ENCODE data around the gene KLHDC8B.

Gene KLHDC8B

DNA sequence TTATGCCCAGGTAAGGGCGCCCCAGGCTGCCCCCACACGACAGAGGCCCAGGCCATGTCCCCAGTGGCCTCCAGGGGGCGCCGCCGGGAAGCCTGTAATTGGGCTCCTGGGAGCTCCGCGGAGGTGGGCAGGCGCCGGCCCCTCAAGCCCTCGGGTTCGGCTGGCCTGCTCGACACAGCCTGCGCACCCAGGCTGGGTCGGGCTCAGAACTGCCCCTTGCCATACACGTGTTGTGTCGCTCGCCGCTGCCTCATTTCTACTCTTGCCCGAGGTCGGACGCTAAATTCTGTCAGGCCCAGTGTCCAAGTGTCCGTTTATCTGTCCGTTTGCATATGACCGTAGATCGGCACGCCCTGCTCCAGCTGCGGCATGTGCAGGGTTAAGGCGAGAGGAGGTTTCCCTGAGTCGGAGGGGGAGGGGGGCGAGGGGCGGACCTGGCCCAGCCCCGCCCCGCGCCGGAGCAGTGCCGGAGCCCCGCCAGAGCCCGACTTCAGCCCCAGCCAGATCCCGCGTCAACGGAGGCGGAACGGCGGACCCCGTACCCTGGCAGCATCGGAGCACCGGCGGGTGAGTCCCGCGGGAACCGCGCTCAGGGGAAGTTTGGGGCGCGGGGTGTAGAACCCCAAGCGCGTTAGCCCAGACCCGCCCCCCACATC, at the start of gene KLHDC8B:
Gene KLHDC8B (plus strand): TSS at position 480 of the 656 bp plus-strand sequence. CDS start 1,172 bp downstream, outside the sequence.
- peak; percentile 75 for DNase-seq

DNA sequence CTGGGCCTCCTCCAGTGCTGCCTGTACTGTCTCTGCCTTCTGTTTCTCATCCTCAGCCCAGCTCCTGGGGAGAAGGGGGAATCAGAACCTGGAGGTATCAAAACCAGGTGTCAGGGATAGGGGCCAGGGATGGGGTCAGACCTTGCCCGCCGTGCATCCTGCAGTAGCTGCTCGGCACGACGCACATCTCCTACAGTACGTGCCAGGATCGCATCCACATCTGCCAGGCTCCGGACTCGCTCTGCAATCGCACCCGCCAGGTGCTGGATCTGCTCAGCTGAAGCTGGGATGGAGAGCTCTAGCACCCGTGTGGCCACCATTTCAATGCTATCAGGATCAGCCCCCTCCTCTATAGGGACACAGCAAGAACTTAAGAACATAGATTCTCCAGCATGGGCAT, 49.4 kb upstream of the KLHDC8B start:
- no peak for DNase-seq

DNA sequence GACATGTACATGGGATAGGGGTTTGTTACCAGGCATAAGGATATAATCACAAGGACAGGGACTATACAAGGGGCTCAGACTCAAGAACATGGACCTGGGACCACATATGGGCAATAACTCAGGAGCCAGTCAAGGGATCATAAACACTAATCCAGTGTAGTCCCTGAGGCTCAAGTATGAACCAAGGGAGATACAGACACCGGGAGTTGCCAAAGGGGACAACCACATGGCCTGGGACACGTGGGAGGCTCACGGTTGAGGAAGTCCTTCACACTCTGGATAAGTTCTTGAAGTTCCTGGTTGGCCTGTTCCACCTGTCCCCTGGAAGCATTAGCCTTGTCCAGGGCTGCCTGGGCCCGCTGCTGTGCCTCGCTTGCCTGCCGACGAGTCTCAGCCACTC, 48.9 kb upstream of the KLHDC8B start:
- no peak for DNase-seq

DNA sequence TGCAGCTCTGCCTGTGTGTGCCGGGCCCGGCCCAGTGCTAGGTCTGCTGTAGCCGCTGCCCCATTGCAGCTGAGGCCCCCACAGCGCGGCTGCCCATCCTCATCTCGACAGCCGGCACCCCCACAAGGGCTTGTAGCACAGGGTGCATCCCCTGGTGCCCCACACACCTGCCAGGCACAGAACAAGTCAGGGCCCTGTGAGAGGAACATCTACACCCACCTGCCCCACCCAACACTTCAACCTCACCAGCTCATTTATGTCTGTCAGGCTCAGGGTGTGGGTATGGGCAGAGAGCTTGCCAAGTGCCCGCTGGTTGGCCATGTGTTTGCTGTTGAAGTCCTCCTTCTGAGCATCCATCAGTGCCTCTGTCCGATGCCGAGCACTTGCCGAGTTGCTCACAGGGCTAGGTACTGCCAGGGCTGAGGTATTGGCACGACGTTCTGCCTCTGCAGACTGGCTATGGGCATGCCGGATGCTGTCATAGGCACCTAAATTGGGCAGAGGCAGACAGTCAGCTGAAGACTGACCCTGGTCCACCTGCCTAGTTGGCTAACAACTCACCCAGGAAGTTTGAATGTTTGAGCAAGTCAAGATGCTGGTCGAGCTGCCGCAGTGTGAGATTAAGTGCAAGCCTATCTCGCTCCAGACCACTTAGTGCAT, 48.4 kb upstream of the KLHDC8B start:
- DNase-seq: no peak

DNA sequence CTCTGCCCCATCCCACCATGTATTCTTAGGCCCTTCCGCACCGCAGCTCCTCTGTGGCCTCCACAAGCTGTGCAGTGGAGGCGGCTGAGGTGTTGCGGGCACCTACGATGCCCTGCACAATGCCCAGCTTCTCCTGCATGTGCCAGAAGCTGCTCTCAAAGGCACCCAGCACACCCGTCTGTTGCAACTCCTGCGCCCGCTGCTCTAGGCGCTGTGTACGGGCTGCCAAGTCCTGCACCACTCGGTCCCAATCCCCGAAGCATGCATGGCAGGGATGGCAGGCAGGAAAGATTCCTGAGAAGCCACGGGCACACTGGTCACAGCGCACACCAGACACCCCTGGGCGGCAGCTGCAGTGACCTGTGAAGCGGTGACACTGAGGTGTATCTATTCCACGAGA, 47.7 kb upstream of the KLHDC8B start:
- no peak for DNase-seq

DNA sequence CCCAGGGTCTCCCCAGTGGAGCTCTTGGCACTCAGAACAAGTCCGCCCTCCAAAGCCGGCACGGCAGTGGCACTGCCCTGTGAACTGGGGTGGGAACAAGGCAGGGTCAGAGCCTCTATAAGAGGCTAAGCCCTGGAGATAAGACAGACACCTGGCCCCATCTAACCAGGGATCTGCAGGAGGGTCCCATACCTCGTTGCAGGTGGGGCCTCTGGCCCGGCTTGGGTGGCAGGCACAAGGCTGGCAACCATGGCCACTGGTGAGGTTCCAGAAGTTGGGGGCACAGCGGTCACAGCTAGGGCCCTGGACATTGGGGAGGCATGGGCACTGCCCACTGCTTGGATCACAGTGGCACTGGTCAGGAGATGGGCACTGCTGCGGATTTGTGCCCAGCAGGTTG, 47.2 kb upstream of the KLHDC8B start:
- no peak for DNase-seq

DNA sequence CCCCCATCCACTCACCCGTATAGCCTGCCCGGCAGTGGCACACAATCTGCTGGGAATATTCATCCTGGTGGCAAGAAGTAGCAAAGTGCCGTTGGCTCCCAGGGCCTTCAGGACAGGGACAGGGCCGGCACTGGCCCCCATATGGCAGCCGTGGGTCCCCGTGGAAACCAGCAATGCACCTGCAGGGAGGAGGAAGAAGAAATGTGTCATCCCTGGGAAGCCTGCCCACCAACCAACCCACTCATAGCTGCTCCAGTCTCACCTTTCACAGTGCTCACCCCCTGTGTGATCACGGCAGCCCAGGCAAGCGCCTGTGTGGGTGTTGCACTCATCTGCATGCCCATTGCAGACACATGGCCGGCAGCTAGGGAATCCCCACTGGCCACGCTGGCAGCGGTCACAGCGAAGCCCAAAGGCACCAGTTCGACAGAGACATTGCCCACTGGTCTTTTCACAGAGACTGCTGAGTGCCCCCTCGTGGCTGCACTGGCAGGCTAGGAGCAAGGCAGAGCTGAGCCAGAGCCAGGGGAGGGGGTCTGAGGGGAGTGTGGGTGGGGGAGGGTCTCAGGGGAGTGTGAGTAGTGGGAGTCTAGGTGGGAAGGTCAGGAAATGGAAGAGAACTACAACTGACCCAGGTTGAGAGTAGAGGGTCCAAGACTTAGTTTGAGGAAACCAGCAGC, 46.3 kb upstream of the KLHDC8B start:
- no peak for DNase-seq

DNA sequence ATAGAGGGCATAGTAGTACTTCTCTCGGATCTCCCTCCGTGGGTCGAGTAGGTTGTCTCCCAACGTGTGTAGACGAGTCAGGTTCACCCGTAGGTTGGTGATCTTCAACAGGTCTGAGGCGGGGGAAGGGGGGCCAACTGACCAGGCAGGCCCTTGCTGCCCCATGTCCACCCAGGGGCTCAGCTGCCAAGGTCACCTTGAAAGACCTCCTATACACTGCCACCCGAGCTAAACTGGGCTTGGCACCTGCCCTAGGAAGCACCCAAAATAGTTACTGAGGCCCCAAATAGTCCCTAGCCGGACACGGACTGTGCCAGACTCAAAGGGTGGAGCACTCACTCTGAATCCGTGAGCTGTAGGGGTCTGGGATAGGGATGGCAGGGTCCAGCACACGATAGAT, 40.4 kb upstream of the KLHDC8B start:
- DNase-seq: no peak

DNA sequence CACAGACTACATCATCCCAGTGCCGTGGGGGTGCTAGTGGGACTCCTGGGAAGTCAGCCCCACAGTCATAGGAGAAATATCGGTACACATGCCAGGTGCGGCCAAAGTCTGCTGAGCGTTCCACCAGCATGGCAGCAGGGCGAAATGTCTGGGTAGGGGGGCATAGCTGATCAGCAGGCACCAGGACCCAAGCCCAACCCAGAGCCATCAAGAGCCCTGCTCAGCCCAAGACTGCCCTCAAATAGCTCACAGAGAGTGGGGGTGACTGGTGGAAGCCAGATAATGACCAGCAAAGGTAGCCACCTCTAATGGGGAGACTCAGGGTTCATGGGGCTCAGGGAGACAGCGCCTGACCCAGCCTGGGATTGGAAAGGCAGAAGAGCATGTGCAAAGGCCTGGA, 39.8 kb upstream of the KLHDC8B start:
- no peak for DNase-seq

DNA sequence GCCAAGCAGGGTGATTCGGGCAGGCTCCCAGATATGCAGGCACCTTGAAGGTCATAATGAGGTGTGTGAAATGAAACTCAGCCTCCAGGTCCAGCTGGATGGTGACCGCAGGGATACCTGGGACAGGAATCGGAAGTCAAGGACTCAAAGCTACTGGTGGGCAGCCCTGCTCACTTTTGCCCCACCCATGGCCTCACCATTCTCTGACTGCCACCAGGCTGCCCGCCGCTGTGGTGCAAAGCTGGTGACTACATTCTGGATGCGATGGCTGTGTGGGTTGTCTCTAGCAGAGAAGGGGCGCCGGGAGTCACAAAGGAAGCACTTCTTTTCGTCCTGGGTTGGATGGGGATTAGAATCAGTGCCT, 39.3 kb upstream of the KLHDC8B start:
- DNase-seq: no peak

DNA sequence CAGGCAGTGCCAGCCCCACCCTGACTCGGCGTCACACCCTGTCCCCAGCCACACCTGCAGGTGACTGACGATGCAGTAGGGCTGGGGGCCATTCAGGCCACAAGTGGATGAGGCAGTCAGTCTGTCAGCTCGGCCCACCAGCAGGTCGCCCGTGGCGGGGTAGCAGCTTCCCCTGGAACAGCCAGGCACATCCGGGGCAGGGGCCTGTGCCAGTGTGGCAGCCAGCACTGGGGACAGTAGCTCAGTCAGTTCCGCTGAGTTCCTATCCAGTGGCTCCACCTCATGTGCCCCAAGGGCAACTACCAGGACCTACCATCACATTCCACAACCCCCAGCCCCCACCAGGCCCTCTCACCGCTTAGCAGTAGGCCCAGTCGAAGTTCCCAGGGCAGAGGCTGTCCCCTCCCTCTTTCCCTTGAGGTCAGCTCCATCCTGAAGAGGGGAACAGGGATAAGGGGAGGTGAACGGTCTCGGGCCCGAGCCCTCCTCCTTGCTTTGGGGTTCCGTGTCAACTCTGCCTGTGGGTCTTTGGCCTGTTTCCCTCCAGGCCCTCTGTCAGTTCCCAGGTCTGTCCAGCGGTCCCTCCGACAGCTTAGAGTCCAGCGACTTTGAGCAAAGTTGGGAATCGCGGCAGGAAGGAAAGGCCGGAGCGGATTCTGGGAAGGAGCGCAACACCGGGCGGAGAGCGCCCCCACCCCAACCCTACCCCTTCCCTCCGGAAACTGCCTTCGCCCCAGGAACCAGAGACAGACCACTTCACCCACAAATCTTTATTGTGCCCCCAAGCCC, 38.8 kb upstream of the KLHDC8B start, which contains the start of gene LAMB2:
Gene LAMB2 (minus strand): TSS at position 614 of the 789 bp plus-strand sequence. CDS start 183 bp downstream, at position 431.
- no peak for DNase-seq

DNA sequence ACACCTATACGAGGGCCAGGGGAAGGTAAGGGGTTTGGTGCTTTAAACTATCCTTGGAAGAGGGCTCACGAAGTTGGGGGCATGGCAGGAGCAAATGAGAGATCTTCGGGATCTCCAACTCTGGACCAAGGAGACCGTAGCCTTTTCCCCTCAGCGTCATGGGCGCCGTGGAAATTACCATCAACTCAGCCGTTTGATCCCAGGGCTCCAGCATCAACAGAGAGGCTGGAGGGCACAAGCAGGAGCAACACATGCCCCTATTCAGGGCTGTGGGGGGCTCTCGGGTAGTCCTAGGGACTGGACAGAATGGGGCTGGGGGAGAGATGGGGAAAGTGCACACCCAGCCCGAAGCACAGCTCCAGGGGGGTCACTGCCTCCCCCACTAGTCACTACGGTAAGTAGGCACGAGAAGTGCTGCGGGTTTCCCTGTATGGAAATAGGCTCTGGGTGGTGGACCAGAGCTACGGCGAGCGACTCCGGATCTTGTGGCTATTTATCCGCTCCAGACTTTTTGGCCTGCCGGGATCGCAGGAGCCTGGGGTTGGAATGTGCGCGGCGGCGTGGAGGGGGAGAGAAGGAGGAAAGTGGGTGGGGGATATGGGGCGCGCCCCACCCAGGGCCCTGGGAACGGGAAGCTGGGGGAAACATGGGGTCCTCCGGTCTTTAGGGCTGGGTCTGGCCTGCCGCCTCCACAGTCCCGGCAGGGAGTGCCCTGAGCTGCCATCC, 38.0 kb upstream of the KLHDC8B start:
- no peak for DNase-seq

DNA sequence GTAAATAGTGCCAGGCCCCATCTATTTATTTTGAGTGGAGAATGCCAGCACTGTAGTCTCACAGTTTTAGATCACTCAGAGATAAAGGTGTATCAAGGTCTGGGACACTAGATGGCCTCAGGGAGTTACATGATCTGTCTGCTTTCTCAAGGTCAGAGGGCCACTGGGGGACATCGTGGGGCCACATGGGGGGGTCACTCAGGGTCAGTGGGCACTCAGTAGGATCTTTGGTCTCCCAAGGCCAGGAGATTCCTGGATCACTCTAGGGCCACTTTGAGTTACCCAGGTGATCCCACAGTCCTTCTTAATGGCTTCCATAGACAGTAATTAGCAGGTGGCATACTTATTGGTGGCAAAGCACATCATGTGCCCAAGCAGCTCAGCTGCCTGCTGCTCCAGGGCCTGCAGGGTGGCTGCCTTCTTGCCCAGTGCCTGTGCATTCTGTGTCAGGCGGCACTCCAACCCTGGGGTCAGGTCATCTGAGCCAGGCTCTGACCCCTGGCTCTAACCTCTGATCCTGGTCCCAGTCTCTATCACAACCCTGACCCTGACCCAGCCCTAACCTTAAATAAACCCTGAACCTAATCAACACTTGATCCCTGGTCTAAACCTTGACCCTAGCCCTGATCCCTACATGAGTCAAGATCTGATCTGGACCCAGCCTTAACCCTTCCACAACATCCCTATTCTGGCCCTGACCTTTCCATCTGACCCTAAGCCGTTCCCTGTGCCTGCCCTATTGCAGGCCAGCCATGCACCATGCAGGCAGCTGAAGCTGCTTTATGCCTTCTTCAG, 36.7 kb upstream of the KLHDC8B start:
- no peak for DNase-seq

DNA sequence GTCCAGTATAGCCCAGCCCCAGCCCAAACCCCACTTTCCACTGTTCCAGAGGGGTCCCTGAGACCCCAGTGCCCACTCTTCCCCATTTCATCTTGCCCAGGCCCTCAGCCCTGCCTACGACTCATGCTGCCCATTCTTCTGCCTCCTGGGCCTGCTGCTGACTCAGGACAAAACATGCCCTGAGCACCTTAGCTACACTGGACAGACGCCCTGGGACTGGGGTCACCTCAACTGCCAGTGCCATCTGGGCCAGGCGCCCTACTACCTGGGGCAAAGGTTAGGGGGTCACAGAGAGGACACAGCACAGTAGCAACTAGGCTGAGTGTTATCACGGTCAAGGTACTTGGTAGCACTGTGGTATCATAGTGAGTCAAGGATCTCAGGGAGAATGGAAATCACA, 35.9 kb upstream of the KLHDC8B start:
- no peak for DNase-seq

DNA sequence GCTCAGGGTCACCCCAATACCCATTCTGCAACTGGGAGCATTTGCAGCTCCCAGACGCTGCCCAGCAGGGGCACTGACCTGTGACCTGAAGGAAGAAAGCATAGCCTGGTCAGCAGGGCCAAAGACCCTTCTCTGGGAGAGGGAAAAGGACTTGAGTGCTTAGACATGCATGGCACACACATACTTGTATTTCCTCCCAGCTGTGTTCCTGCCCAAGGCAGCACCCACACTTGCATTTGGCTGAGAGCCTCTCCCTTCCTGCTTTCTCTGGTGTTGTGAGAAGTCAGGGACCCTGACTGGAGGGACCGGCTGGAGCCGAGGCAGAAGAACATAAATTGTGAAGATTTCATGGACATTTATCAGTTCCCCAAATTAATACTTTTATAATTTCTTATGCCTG, 31.3 kb upstream of the KLHDC8B start:
- DNase-seq: no peak

DNA sequence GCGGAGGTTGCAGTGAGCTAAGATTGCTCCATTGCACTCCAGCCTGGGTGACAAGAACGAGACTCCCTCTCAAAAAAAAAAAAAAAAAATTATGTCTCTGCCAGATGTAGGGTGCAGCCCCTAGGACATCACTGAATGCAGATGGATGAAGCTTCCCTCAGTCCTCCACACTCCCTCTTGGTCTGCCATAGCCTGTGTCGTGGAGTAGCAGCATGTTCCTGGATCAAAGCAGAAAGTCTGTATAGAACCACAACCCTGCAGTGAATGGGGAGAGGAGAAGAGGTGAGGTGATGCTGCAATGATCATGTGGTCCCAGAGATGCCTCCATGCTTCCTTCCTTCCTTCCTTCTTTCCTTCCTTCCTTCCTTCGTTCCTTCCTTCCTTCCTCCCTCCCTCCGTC, 23.2 kb upstream of the KLHDC8B start:
- DNase-seq: no peak

DNA sequence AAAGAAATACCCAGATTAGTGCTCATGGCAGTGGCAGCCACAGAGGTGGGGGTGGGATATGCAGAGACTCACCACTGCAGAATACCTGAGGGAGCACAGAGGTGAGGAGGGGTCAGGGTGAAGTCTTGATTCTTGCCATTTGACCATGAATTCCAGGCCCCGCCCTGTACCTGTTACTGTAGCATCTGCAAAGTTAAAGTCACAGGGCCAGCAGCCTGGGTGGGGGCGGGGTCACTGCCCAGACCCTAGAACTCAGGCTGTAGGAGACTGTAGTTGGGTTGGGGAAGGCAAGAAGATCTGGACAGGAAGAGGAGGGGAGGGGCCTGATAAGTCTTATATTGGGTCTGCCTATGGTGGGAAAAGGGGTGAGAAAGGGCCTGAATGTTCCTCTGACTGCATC, 19.8 kb upstream of the KLHDC8B start:
- no peak for DNase-seq

DNA sequence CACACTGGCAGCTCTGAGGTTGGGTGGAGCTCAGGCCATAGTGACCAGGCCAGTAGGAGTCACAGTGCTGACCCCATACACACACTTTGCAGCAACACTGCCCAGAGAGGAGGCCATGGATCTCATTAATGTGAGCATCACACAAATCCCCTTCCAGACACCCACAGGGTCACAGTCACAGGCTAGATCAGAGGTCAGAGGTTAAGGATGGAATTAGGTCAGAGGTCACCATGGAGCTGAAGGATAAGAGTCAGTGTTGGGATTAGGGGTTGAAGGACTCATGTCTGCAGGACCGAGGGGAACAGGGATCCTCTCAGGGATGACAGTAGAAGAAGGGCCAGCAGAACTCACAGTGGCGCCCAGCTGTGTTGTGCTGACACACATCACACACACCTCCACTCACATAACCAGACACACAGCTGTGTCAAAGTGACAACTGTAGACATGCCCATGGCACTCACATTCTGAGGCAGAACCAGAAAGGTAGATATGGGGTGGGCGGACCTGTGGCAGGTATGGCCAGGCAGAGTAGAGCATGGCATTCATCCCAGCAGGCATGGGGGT, 18.0 kb upstream of the KLHDC8B start:
- no peak for DNase-seq

DNA sequence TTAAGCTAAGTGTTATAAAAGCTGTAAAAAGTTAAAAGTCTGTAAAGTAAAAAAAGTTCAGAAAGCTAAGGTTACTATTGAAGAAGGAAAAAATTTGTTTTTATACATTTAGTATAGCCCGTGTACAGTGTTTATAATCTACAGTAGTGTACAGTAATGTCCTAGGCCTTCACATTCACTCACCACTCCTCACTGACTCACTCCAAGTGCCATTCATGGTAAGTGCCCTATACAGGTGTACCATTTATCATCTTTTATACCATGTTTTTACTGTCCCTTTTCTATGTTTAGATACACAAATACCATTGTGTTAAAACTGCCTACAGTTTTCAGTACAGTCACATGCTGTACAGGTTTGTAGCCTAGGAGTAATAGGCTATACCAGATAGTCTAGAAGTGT, 14.1 kb upstream of the KLHDC8B start:
- no peak for DNase-seq

DNA sequence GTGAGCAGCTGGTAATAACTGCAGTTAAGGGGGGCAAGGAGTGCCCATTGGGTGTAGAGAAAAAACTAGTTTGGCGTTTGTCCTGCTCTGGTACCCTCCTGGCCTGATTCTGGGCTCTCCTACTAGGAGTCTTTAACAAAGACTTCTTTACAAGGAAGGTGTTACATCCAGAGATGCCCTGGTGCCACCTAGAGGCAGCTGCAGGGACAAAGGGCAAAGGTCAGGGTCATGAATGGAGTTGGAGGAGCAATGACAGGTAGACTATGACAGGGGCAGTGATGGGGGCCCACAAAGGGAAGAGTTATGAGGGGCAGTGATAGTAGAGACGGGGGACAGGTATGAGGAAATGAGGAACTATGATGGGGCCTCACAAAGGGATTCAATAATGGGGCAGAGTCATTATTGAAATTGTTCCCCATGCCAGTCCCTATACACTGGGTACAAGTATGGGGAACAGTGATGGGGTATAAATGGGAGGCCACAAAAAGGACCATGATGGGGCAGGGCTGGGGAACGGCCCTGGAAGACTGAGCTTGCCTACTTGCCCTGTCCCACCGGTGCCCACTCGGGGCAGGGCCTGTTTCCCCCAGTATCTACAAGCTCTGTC, 13.2 kb upstream of the KLHDC8B start:
- peak; percentile 44 for DNase-seq

DNA sequence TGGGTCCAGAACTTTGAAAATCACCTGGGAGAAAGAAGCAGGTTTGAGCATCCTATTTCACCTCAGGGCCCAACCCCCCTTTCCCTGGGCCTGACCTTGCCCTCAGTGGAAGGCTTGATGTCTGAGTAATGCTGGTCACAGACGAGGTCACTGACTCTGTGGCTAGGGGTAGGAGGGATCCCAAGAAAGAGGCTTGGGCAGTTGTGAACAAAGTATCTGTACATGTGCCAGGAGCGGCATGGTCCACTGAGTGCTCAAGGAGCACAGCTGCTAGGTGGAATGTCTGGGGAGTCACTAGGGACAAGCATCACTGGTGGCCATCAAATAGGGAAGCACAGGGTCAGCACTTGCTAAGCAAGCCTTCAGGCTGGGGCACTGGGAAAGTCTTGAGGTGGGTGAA, 12.6 kb upstream of the KLHDC8B start:
- no peak for DNase-seq
